Neutrophil (primary cell): ENCODE data around the gene ERVFRD-1.

ENCODE experiments used
- H3K27ac ChIP-seq: fragments of 200-600 bp; sonication (generic); 2 replicates; pipeline ENCODE4 v1.5.1; 2016; ENCODE audit warnings: mild to moderate bottlenecking, moderate library complexity
- H3K27me3 ChIP-seq: fragments of 200-600 bp; sonication (generic); 2 replicates; pipeline ENCODE4 v1.6.0; 2016; ENCODE audit warnings: mild to moderate bottlenecking
- H3K36me3 ChIP-seq: fragments of 200-600 bp; sonication (generic); 2 replicates; pipeline ENCODE4 v1.5.1; 2017
- H3K4me1 ChIP-seq, 2 experiments: fragments of 200-600 bp in 1 of 2; sonication (generic) in 1 of 2; 1 replicate in 1 of 2; 2 replicates in 1 of 2; pipeline versions ENCODE4 v1.5.1 to v1.6.1; 2013 to 2016; ENCODE audit warnings: low read depth in 1 of 2, low read length in 1 of 2, mild to moderate bottlenecking in 1 of 2, moderate library complexity in 1 of 2; ENCODE audit not compliant: control insufficient read depth in 1 of 2, insufficient read depth in 1 of 2
- H3K4me3 ChIP-seq, 2 experiments: fragments of 200-600 bp in 1 of 2; sonication (generic) in 1 of 2; 1 replicate in 1 of 2; 2 replicates in 1 of 2; pipeline ENCODE4 v1.5.1; 2013 to 2016; ENCODE audit warnings: low read depth in 1 of 2, low read length in 1 of 2, mild to moderate bottlenecking in 1 of 2, moderate library complexity in 1 of 2
- H3K9me3 ChIP-seq: fragments of 200-600 bp; sonication (generic); 2 replicates; pipeline ENCODE4 v1.5.1; 2016
- TF ChIP-seq, protein P1 (sequence below): fragments of 200-600 bp; sonication (generic); IDR thresholded peaks from 2 replicates; pipeline ENCODE4 v1.5.1; 2016; ENCODE audit warnings: antibody characterized with exemption

ERVFRD-1 gene

DNA sequence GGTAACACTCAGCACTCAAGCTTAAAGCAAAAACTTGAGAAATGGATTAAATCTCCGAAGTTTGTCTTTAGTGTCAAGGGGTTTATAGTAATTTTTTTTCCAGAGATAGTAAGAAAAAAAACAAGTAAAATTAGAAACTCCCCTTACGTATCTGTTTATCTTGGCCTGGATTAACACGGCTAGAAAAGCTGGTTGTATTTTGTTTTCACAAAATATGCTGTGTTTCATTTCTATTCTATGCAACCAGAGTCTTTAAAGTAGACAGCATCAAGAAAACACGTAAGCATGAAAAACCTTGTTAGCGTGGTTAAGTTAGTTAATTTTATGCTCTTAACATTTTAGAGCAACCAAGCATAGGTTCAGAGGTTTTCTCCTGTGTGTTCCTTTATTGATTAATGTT lies 21.8 kb upstream of the ERVFRD-1 start:
- H3K27me3 ChIP-seq: no peaks in the 10 kb centered on the region
- no peaks in the 10 kb centered on the region for H3K4me1 ChIP-seq
- H3K36me3 ChIP-seq: peaks cover 11% of the 10 kb centered on the region
- no peak overlapping the region for H3K4me3 ChIP-seq
- H3K9me3 ChIP-seq: no peaks in the 10 kb centered on the region
- TF ChIP-seq, protein P1, sequence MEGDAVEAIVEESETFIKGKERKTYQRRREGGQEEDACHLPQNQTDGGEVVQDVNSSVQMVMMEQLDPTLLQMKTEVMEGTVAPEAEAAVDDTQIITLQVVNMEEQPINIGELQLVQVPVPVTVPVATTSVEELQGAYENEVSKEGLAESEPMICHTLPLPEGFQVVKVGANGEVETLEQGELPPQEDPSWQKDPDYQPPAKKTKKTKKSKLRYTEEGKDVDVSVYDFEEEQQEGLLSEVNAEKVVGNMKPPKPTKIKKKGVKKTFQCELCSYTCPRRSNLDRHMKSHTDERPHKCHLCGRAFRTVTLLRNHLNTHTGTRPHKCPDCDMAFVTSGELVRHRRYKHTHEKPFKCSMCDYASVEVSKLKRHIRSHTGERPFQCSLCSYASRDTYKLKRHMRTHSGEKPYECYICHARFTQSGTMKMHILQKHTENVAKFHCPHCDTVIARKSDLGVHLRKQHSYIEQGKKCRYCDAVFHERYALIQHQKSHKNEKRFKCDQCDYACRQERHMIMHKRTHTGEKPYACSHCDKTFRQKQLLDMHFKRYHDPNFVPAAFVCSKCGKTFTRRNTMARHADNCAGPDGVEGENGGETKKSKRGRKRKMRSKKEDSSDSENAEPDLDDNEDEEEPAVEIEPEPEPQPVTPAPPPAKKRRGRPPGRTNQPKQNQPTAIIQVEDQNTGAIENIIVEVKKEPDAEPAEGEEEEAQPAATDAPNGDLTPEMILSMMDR: no peak
- no peak overlapping the region for H3K27ac ChIP-seq

DNA sequence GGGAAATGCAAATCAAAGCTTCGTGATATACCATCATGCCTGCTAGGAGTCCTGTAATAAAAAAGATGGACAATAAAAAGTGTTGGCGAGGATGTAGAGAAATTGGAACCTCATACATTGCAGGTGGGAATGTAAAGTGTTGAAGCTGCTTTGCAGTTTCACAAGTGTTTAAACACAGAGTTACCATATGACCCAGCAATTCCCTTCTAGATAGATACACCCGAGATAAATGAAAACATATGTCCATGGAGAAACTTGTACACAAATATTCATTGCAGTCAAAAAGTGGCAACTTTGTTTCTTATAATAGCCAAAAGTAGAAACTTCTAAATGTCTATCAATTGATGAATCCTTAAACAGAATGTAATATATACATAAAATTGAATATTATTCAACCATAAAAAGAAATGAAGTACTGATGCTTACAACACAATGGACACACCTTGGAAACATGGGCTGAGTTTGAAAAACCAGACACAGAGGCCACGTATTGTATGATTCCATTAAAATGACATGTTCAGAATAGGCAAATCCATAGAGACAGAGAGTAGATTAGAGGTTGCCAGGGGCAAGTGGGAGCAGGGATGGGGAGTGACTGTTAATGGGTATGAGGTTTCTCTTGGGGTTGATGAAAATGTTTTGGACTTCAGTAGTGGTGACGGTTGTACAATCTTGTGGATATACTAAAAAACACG lies 20.8 kb upstream of the ERVFRD-1 start:
- Histone ChIP-seq H3K36me3 (peaks cover 11% of the 10 kb centered on the region), H3K4me3 (no peak overlapping the region), H3K27ac (no peak overlapping the region), H3K4me1 (no peaks in the 10 kb centered on the region), H3K27me3 (no peaks in the 10 kb centered on the region), H3K9me3 (no peaks in the 10 kb centered on the region)
- TF ChIP-seq, protein P1: no peak

DNA sequence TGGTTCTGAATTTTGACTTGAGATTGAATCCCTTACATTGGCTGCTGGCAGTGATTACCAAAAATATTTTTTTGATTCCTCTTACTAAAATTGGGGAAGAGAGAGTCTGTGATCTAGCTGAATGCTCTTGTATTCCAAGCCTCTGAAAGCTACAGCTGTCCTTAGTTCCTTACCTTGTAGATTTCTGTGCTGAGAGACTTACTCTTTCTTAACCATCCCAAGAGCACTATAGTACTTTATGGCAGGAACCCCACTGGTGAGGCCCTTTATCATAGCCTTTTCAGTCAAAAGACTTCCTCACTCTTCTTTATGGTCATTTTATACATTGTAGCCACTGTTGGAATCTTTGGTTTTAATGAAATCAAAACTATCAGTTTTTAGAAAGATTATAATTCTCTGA lies 19.1 kb upstream of the ERVFRD-1 start:
- H3K4me3 ChIP-seq: no peak overlapping the region
- H3K27ac ChIP-seq: no peak overlapping the region
- TF ChIP-seq, protein P1: no peak

DNA sequence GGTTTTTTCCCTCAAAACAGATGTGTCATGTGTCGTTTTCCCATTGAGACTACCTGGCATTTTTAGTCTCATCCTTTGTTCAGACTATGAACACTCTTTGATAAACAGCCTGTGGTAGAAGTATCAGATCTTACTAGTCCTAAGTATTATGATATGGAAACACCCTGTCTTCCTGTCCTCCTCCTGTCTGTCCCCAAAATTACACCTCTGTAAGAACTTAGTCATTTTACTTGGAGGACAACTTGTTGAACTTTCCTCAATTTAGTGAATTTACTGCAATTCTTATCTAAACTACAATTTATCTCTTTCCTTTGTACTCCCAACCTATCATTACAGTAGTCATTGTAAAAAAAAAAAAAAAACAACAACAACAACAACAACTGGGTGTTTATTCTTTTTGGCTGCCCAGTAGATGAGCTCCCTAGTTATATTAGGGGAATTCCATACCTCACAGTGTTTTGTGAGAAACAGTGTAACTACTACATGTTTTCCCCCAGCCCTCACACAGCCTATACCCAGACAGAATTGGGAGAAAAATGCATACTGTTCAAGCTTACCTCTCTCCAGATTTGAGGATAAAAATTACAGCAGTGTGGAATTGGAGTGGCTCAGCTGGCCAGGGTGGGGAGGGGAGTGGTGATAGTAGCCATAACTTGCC lies 18.5 kb upstream of the ERVFRD-1 start:
- Histone ChIP-seq H3K9me3 (no peaks in the 10 kb centered on the region), H3K27me3 (no peaks in the 10 kb centered on the region), H3K27ac (no peak overlapping the region), H3K4me1 (no peaks in the 10 kb centered on the region), H3K36me3 (peaks cover 4% of the 10 kb centered on the region), H3K4me3 (no peak overlapping the region)
- TF ChIP-seq, protein P1: no peak

More for the DNA sequence above, 19.1 kb upstream of the ERVFRD-1 start:
- Histone ChIP-seq H3K36me3 (peaks cover 10% of the 10 kb centered on the region), H3K9me3 (no peaks in the 10 kb centered on the region), H3K27me3 (no peaks in the 10 kb centered on the region), H3K4me1 (no peaks in the 10 kb centered on the region)

DNA sequence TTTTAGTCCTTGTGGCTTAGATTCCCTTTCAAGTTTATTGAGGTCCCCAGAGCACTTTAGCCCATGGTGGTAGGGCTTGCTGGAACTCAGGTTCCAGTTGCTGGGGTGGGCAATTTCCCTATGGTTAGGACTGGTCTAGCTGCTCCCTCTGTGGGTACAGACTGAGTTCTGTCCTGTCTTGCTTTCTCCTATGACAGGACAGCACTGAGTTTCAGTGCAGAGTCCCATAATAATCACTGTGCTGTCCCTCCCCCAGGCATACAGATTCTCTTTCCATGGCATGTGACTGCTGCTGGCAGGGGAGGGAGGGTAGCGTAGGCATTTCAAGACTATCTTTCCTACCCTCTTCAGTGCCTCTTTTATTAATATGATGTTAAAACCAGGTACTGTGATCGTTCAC lies 17.1 kb upstream of the ERVFRD-1 start:
- no peaks in the 10 kb centered on the region for H3K36me3 ChIP-seq
- no peak overlapping the region for H3K27ac ChIP-seq
- TF ChIP-seq, protein P1: no peak
- no peaks in the 10 kb centered on the region for H3K27me3 ChIP-seq
- H3K4me1 ChIP-seq: no peaks in the 10 kb centered on the region
- no peak overlapping the region for H3K4me3 ChIP-seq
- H3K9me3 ChIP-seq: no peaks in the 10 kb centered on the region
